DOHH2 (cell line): ENCODE measurements around the gene SH3BP5L.

Source experiments
- CTCF ChIP-seq: fragments of 200-600 bp; sonication (generic); IDR thresholded peaks from one replicate; pipeline ENCODE4 v1.5.1; 2014; ENCODE audit warnings: antibody characterized with exemption, mild to moderate bottlenecking, low read depth, low read length; ENCODE audit not compliant: poor library complexity, severe bottlenecking
- EZH2phosphoT487 ChIP-seq: fragments of 200-600 bp; sonication (generic); IDR thresholded peaks from 2 replicates; pipeline ENCODE4 v1.6.1; 2017; ENCODE audit warnings: borderline replicate concordance, mild to moderate bottlenecking, antibody characterized with exemption, low read length, moderate library complexity, mixed read lengths

- TF ChIP-seq CTCF = no peak
- no peak for TF ChIP-seq EZH2phosphoT487
Measured at GRCh38 chr1:248861616-248862015, 35.9 kb upstream of the SH3BP5L start.
